Panc1 (cell line): ENCODE data around the gene EMID1. TPM values are rescaled to one million over a fixed set of nuclear protein-coding genes. Genes with fewer than 3 reads are reported as not detected.
"Not testable (repeated sequence)": the region's sequence is repeated elsewhere in the genome, so short reads cannot be mapped to it uniquely, and the experiment has no call there.

Experiments used
- ATAC-seq: fragments of 200-7000 bp; cut with Tn5 transposase; 2 replicates; pipeline ENCODE4 v1.9.1; 2020; ENCODE audit warnings: mild to moderate bottlenecking, moderate library complexity
- BruUV-seq: library from RNA; stranded (reverse); fragments of 400-500 nt; replicated peaks from 2 replicates; lab custom pipeline; 2021; lab: Mats Ljungman, UMichigan
- CTCF ChIA-PET: fragments of 300-600 bp; sonication (Branson Sonifier 250); formaldehyde crosslinking; loops from one replicate; lab custom pipeline; 2022; ENCODE audit warnings: antibody characterized with exemption; lab: Charles Lee
- POLR2A ChIA-PET: fragments of 300-600 bp; sonication (Branson Sonifier 250); formaldehyde crosslinking; loops from one replicate; lab custom pipeline; 2022; ENCODE audit warnings: antibody characterized with exemption; lab: Charles Lee
- DNase-seq: peaks from one replicate; pipeline ENCODE4 v3.0.0-alpha.2; 2010; ENCODE audit warnings: low read depth, low spot score
- H3K27ac ChIP-seq: 2 replicates; pipeline ENCODE4 v1.5.1; 2011; ENCODE audit warnings: mild to moderate bottlenecking, low read length, inconsistent platforms
- H3K27me3 ChIP-seq: fragments of 200-500 bp; sonication (Bioruptor generic); 2 replicates; pipeline ENCODE4 v1.6.0; 2014; ENCODE audit warnings: low read length, inconsistent platforms; ENCODE audit not compliant: control insufficient read depth, insufficient read depth
- H3K36me3 ChIP-seq: fragments of 200-500 bp; sonication (Bioruptor generic); 2 replicates; pipeline ENCODE4 v1.5.1; 2014; ENCODE audit warnings: inconsistent platforms, mild to moderate bottlenecking, low read length, moderate library complexity; ENCODE audit not compliant: control insufficient read depth, insufficient read depth
- H3K4me1 ChIP-seq: 2 replicates; pipeline ENCODE4 v1.5.1; 2011; ENCODE audit warnings: inconsistent platforms, mild to moderate bottlenecking, low read length, moderate library complexity; ENCODE audit not compliant: control insufficient read depth, insufficient read depth
- H3K4me3 ChIP-seq, 2 experiments: 2 replicates each; pipeline ENCODE4 v1.5.1; 2011 to 2012; ENCODE audit warnings: low read depth in 2 of 2, low read length in 2 of 2, mild to moderate bottlenecking in 2 of 2, inconsistent platforms in 1 of 2, moderate library complexity in 1 of 2
- H3K9me3 ChIP-seq: fragments of 200-500 bp; sonication (Bioruptor generic); 2 replicates; pipeline ENCODE4 v1.5.1; 2014; ENCODE audit warnings: low read depth, mild to moderate bottlenecking, inconsistent platforms, low read length, moderate library complexity; ENCODE audit not compliant: control insufficient read depth, insufficient read depth
- POLR2AphosphoS5 ChIP-seq: IDR thresholded peaks from 2 replicates; pipeline ENCODE4 v1.6.1; 2012; ENCODE audit warnings: mild to moderate bottlenecking, low read depth, low read length, moderate library complexity
- SIN3A ChIP-seq: IDR thresholded peaks from 2 replicates; pipeline ENCODE4 v1.6.1; 2012; ENCODE audit warnings: low read depth, mild to moderate bottlenecking, low read length, moderate library complexity, borderline replicate concordance; ENCODE audit not compliant: insufficient read depth
- TCF7L2 ChIP-seq: IDR thresholded peaks from 2 replicates; pipeline ENCODE4 v1.6.1; 2011; ENCODE audit warnings: mild to moderate bottlenecking, low read depth, low read length, inconsistent platforms
- in situ Hi-C: cut with HindIII; loops from 2 replicates; pipeline ENCODE4 v1.10.0; 2016; ENCODE audit warnings: low sequenced_read_pairs, low pct_unique_long_range_greater_than_20kb
- intact Hi-C: fragments of 100-400 bp; cut with micrococcal nuclease; formaldehyde crosslinking; loops from one replicate; pipeline ENCODE4 v1.10.0; 2022; ENCODE audit not compliant: unreplicated experiment
- total RNA-seq: library from RNA; stranded (reverse); gene quantifications from one replicate; pipeline ENCODE4 v1.2.1, GENCODE V29; 2021; ENCODE audit not compliant: unreplicated experiment
- TF ChIP-seq, protein P1 (sequence below): fragments of 450-650 bp; IDR thresholded peaks from 2 replicates; pipeline ENCODE4 v1.5.1; 2017; ENCODE audit warnings: mild to moderate bottlenecking
- TF ChIP-seq, protein P2 (sequence below), 2 experiments: IDR thresholded peaks; 2 replicates each; pipeline ENCODE4 v1.6.1; 2011 to 2012; ENCODE audit warnings: low read depth in 2 of 2, control low read depth in 1 of 2, low read length in 1 of 2, mild to moderate bottlenecking in 1 of 2, moderate library complexity in 1 of 2; ENCODE audit not compliant: insufficient read depth in 1 of 2

The EMID1 gene
- total RNA-seq, 1 experiment from 2014 or later = 1.1 TPM

DNA sequence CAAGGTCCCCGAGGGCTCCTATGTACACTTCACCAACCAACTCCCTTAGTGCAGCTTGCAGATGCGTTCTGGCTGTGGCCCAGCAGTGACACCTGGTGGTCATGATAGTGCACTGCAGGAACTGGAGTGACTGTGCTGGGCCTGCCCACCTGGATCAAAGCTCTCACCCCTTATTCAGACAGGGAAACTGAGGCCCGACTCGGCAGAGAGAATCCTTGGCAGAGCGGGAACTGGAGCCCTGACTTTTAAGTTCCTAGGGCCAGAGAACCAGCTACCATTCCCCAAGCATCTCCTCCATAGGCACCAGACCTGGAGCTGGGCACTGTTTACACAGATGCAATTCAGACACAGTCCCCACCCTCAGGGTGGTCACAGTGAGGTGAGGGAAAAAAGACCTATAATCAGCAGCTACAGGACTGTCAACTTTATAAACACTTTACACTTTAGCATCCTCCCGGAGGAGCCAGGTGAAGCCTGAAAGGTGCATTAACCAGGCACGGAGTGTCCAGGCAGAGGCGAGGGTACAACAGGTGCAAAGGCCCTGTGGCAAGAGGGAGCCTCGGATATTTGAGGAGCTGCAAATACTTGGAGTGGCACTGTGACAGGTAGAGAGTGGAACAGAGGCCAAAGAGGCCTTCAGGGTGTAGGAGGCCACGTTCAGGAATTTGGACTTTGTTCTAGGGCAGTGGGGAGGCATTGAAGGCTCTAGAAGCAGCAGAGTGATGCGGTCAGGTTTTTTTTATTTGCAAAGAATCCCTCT lies 40.1 kb downstream of the EMID1 start:
- ChIA-PET CTCF (interaction anchor here (0.6 to 1.4 kb wide), 4 partner anchors 43 to 206 kb away, joined by 5 to 7 read pairs (median 6); no protein-coding TSS in a partner anchor), POLR2A (no interaction called here)
- ATAC-seq = peak; percentile 92
- TF ChIP-seq, protein P1, sequence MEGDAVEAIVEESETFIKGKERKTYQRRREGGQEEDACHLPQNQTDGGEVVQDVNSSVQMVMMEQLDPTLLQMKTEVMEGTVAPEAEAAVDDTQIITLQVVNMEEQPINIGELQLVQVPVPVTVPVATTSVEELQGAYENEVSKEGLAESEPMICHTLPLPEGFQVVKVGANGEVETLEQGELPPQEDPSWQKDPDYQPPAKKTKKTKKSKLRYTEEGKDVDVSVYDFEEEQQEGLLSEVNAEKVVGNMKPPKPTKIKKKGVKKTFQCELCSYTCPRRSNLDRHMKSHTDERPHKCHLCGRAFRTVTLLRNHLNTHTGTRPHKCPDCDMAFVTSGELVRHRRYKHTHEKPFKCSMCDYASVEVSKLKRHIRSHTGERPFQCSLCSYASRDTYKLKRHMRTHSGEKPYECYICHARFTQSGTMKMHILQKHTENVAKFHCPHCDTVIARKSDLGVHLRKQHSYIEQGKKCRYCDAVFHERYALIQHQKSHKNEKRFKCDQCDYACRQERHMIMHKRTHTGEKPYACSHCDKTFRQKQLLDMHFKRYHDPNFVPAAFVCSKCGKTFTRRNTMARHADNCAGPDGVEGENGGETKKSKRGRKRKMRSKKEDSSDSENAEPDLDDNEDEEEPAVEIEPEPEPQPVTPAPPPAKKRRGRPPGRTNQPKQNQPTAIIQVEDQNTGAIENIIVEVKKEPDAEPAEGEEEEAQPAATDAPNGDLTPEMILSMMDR = peak; percentile 93
- TF ChIP-seq, protein P2, sequence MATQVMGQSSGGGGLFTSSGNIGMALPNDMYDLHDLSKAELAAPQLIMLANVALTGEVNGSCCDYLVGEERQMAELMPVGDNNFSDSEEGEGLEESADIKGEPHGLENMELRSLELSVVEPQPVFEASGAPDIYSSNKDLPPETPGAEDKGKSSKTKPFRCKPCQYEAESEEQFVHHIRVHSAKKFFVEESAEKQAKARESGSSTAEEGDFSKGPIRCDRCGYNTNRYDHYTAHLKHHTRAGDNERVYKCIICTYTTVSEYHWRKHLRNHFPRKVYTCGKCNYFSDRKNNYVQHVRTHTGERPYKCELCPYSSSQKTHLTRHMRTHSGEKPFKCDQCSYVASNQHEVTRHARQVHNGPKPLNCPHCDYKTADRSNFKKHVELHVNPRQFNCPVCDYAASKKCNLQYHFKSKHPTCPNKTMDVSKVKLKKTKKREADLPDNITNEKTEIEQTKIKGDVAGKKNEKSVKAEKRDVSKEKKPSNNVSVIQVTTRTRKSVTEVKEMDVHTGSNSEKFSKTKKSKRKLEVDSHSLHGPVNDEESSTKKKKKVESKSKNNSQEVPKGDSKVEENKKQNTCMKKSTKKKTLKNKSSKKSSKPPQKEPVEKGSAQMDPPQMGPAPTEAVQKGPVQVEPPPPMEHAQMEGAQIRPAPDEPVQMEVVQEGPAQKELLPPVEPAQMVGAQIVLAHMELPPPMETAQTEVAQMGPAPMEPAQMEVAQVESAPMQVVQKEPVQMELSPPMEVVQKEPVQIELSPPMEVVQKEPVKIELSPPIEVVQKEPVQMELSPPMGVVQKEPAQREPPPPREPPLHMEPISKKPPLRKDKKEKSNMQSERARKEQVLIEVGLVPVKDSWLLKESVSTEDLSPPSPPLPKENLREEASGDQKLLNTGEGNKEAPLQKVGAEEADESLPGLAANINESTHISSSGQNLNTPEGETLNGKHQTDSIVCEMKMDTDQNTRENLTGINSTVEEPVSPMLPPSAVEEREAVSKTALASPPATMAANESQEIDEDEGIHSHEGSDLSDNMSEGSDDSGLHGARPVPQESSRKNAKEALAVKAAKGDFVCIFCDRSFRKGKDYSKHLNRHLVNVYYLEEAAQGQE (IDR thresholded peaks at IDR 0.05; ENCODE audit: insufficient read depth in 1 of 2, low read depth in 2 of 2, low read length in 1 of 2) = no peak
- no peak for TF ChIP-seq TCF7L2
- no peak overlapping the region for H3K4me3 ChIP-seq
- in situ Hi-C loops = no loop called here
- H3K36me3 ChIP-seq = no peaks in the 10 kb centered on the region
- intact Hi-C loops = loop anchor here (10.0 kb wide), 1 partner anchor 201 kb away; no protein-coding TSS in a partner anchor
- H3K27ac ChIP-seq = no peak overlapping the region
- peak; percentile 30 for DNase-seq
- H3K9me3 ChIP-seq = peaks cover 3% of the 10 kb centered on the region; the same call in 1 of the 2 replicates
- no peaks in the 10 kb centered on the region for H3K4me1 ChIP-seq
- no TSS peak for BruUV-seq
- no peaks in the 10 kb centered on the region for H3K27me3 ChIP-seq

DNA sequence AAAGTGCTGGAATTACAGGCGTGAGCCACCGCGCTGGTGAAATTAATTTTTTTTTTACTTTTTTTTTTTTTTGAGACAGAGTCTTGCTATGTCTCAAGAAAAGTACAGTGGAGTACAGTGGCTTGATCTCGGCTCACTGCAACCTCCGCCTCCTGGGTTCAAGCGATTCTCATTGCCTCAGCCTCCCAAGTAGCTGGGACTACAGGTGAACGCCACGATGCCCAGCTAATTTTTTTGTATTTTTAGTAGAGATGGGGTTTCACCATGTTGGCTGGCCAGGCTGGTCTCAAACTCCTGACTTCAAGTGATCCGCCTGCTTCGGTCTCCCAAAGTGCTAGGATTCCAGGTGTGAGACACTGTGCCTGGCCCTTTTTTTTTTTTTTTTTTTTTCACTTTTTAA lies 42.2 kb downstream of the EMID1 start:
- H3K4me3 ChIP-seq, H3K9me3 ChIP-seq, DNase-seq, POLR2A ChIA-PET, H3K27ac ChIP-seq, BruUV-seq, ATAC-seq, H3K4me1 ChIP-seq, H3K36me3 ChIP-seq, CTCF ChIA-PET, in situ Hi-C loops, H3K27me3 ChIP-seq: not testable (repeated sequence)
- intact Hi-C loops = loop anchor here (10.0 kb wide), 1 partner anchor 203 kb away; no protein-coding TSS in a partner anchor

DNA sequence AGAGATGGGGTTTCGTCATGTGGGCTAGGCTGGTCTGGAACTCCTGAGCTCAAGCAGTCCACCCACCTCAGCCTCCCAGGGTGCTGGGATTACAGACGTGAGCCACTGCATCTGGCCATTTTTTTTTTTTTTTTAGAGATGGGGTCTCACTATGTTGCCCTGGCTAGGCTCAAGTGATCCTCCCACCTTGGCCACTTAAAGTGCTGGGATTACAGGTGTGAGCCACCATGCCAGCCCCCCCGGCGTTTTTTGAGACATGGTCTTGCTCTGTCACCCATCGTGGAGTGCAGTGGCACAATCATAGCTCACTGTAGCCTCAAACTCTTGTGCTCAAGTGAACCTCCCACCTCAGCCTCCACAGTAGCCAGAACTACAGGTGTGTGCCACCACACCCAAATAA lies 45.6 kb downstream of the EMID1 start:
- TF ChIP-seq, protein P2 (IDR thresholded peaks at IDR 0.05; ENCODE audit: insufficient read depth in 1 of 2, low read depth in 2 of 2, low read length in 1 of 2) = no peak
- no peak for TF ChIP-seq TCF7L2
- TF ChIP-seq POLR2AphosphoS5 = no peak
- TF ChIP-seq SIN3A = no peak
- TF ChIP-seq, protein P1 = no peak
- DNase-seq = no peak
- intact Hi-C loops = no loop called here
- no TSS peak for BruUV-seq
- ChIA-PET POLR2A (no interaction called here), CTCF (no interaction called here)
- in situ Hi-C loops = no loop called here
- H3K4me3 ChIP-seq = no peak overlapping the region
- ATAC-seq = no peak
- H3K27me3 ChIP-seq = no peaks in the 10 kb centered on the region
- no peaks in the 10 kb centered on the region for H3K4me1 ChIP-seq
- H3K9me3 ChIP-seq = no peaks in the 10 kb centered on the region
- H3K27ac ChIP-seq = no peak overlapping the region
- no peaks in the 10 kb centered on the region for H3K36me3 ChIP-seq
